Measurements from ENCODE around the gene SH3GLB2.

SH3GLB2 gene

DNA sequence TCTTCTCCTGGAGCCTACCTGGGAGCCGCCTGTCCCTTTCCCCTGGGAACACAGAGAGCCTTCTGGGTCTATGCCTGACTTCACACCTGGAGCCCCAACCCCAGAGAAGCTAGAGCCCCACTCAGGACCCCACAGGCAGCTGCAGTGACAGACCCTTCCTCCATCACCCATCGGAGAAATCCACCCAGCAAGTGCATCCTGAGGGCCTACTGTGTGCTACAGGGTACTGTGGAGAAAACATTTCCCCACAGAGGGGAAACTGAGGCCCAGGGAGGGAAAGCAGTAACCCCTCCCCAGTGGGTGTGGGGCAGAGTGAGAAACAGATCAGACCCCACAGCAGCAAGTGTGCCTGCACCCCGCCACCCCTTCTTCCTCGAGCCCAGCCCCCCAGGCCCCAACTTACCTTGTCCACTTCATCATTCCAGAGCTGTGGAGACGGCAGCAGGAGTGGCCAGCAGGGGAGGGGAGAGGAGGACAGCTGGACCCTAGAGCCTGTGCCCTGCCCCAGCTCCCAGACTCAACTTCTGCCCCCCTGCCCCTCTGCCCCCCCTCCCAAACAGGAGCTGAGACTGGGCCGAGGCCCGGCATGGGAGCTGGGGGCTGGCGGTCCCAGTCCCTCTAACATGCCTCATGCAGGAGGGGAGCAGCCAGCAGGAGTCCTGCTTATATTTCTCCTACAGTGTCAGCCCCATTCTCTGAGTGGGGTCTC is 17.7 kb downstream of the SH3GLB2 start:
- Histone ChIP-seq H3K36me3 (ENCODE audit: insufficient read depth, low read length) (peaks cover 22% of the 10 kb centered on the region; the same call in 1 of the 2 replicates), H3K4me2 (ENCODE audit: low read depth, low read length, poor library complexity, severe bottlenecking) (no peak overlapping the region), H3K4me3 (ENCODE audit: low read length, poor library complexity, severe bottlenecking) (no peak overlapping the region), H3K9ac (ENCODE audit: low read depth, low read length, poor library complexity, severe bottlenecking) (no peak overlapping the region), H2AFZ (ENCODE audit: low read length) (no peak overlapping the region), H3K4me1 (ENCODE audit: insufficient read depth, low read length, poor library complexity, severe bottlenecking) (no peaks in the 10 kb centered on the region), H3K27me3 (ENCODE audit: insufficient read depth, low read length, poor library complexity, severe bottlenecking) (no peaks in the 10 kb centered on the region), H3F3A (ENCODE audit: low read depth) (no peaks in the 10 kb centered on the region), H4K20me1 (ENCODE audit: insufficient read depth, low read length, poor library complexity, severe bottlenecking) (no peaks in the 10 kb centered on the region), H3K79me2 (ENCODE audit: insufficient read depth, low read length) (no peaks in the 10 kb centered on the region), H3K9me3 (ENCODE audit: insufficient read depth, low read depth, low read length) (no peaks in the 10 kb centered on the region), H3K9me2 (replicated peaks; ENCODE audit: low read depth, low read length) (no peaks in the 10 kb centered on the region)
- no peak for TF ChIP-seq EZH2phosphoT487 (IDR thresholded peaks at IDR 0.05; ENCODE audit: borderline replicate concordance)
- TF ChIP-seq, protein P1, sequence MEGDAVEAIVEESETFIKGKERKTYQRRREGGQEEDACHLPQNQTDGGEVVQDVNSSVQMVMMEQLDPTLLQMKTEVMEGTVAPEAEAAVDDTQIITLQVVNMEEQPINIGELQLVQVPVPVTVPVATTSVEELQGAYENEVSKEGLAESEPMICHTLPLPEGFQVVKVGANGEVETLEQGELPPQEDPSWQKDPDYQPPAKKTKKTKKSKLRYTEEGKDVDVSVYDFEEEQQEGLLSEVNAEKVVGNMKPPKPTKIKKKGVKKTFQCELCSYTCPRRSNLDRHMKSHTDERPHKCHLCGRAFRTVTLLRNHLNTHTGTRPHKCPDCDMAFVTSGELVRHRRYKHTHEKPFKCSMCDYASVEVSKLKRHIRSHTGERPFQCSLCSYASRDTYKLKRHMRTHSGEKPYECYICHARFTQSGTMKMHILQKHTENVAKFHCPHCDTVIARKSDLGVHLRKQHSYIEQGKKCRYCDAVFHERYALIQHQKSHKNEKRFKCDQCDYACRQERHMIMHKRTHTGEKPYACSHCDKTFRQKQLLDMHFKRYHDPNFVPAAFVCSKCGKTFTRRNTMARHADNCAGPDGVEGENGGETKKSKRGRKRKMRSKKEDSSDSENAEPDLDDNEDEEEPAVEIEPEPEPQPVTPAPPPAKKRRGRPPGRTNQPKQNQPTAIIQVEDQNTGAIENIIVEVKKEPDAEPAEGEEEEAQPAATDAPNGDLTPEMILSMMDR (conservative IDR thresholded peaks at IDR 0.05; ENCODE audit: low read length) = no peak

DNA sequence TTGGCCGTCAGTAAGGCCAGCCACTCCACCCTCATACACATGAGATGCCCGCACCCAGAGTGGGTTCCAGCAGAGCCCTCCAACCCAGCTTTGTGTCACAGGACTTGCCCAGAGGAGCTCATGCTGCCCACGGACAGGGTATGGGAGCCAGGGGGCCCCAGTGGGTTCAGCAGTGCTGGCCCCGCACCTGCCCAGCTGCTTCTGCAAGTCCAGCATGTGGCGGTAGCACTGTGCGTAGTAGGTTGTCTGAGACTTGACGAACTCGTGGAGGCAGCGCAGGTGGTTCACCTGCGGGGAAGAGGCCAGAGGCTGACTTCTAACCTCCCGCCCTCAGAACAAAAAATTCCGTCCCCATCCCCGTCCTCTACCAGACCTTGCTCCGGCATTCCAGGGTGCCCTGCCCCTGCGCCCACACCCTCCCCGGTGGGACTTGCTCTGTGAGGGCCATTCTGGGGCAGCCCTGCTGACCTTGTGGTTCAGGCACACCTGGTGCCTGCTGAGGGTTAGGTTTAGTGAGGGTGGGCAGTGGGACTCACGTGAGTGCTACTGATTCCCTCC is 18.5 kb downstream of the SH3GLB2 start:
- no peak overlapping the region for H3K4me2 ChIP-seq (ENCODE audit: low read depth, low read length, poor library complexity, severe bottlenecking)
- no peaks in the 10 kb centered on the region for H3K9me3 ChIP-seq (ENCODE audit: insufficient read depth, low read depth, low read length)
- no peak overlapping the region for H2AFZ ChIP-seq (ENCODE audit: low read length)
- no peaks in the 10 kb centered on the region for H3K27me3 ChIP-seq (ENCODE audit: insufficient read depth, low read length, poor library complexity, severe bottlenecking)
- no peaks in the 10 kb centered on the region for H3K79me2 ChIP-seq (ENCODE audit: insufficient read depth, low read length)
- H3K36me3 ChIP-seq (ENCODE audit: insufficient read depth, low read length) = peaks cover 29% of the 10 kb centered on the region; the same call in 1 of the 2 replicates
- H4K20me1 ChIP-seq (ENCODE audit: insufficient read depth, low read length, poor library complexity, severe bottlenecking) = no peaks in the 10 kb centered on the region
- no peaks in the 10 kb centered on the region for H3K4me1 ChIP-seq (ENCODE audit: insufficient read depth, low read length, poor library complexity, severe bottlenecking)
- no peak overlapping the region for H3K9ac ChIP-seq (ENCODE audit: low read depth, low read length, poor library complexity, severe bottlenecking)
- H3K4me3 ChIP-seq (ENCODE audit: low read length, poor library complexity, severe bottlenecking) = no peak overlapping the region
- no peaks in the 10 kb centered on the region for H3F3A ChIP-seq (ENCODE audit: low read depth)
- H3K9me2 ChIP-seq (replicated peaks; ENCODE audit: low read depth, low read length) = no peaks in the 10 kb centered on the region
- TF ChIP-seq, protein P1 (conservative IDR thresholded peaks at IDR 0.05; ENCODE audit: low read length) = no peak
- no peak for TF ChIP-seq EZH2phosphoT487 (IDR thresholded peaks at IDR 0.05; ENCODE audit: borderline replicate concordance)

DNA sequence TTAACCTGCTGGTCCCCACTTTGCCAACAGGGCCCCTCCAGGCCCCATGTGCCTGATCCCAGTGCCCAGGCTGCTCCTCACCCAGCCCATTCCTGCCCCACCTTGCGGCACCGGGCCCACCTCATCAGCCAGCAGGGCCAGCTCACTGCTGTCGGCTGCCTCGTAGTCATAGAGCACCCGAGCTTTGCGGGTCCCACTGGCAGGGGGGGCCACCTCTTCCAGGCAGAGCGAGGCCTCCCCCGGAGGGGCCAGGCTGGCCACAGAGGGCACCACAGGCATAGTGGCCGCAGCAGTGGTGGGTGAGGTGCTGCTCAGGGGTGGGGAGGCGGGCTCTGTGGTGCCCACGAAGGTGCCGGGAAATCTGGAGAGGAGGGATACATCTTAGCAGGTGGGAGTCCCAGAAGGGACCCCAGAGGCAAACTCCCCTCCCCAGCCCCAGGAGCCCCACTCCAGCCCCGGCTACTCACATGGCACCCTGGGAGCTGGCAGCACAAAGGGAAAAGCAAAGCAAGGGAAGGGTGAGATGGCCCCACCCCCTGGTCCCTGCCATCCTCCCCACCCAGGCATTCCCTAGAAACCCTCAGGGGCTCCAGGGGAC is 19.0 kb downstream of the SH3GLB2 start:
- H3K9ac ChIP-seq (ENCODE audit: low read depth, low read length, poor library complexity, severe bottlenecking) = no peak overlapping the region
- H3K4me2 ChIP-seq (ENCODE audit: low read depth, low read length, poor library complexity, severe bottlenecking) = no peak overlapping the region
- H3K4me3 ChIP-seq (ENCODE audit: low read length, poor library complexity, severe bottlenecking) = no peak overlapping the region
- no peaks in the 10 kb centered on the region for H3K9me2 ChIP-seq (replicated peaks; ENCODE audit: low read depth, low read length)
- no peak for TF ChIP-seq EZH2phosphoT487 (IDR thresholded peaks at IDR 0.05; ENCODE audit: borderline replicate concordance)
- TF ChIP-seq, protein P1 (conservative IDR thresholded peaks at IDR 0.05; ENCODE audit: low read length) = no peak
- no peaks in the 10 kb centered on the region for H4K20me1 ChIP-seq (ENCODE audit: insufficient read depth, low read length, poor library complexity, severe bottlenecking)
- H3K27me3 ChIP-seq (ENCODE audit: insufficient read depth, low read length, poor library complexity, severe bottlenecking) = no peaks in the 10 kb centered on the region
- H3F3A ChIP-seq (ENCODE audit: low read depth) = no peaks in the 10 kb centered on the region
- no peak overlapping the region for H2AFZ ChIP-seq (ENCODE audit: low read length)
- no peaks in the 10 kb centered on the region for H3K9me3 ChIP-seq (ENCODE audit: insufficient read depth, low read depth, low read length)
- H3K36me3 ChIP-seq (ENCODE audit: insufficient read depth, low read length) = peaks cover 29% of the 10 kb centered on the region; the same call in 1 of the 2 replicates
- H3K4me1 ChIP-seq (ENCODE audit: insufficient read depth, low read length, poor library complexity, severe bottlenecking) = no peaks in the 10 kb centered on the region
- no peaks in the 10 kb centered on the region for H3K79me2 ChIP-seq (ENCODE audit: insufficient read depth, low read length)
